ENCODE data around the gene FBN2.

- TF ChIP-seq CTCF (IDR thresholded peaks at IDR 0.05; ENCODE audit: poor library complexity) (no peak), EZH2phosphoT487 (IDR thresholded peaks at IDR 0.05; ENCODE audit: low read depth, severe bottlenecking, unreplicated experiment) (no peak)
Observed at GRCh38 chr5:128213833-128214232, 324.2 kb downstream of the FBN2 start.
